BJ (cell line): ENCODE data around the gene DBF4B. TPM values are rescaled to one million over a fixed set of nuclear protein-coding genes. Genes with fewer than 3 reads are reported as not detected.

Source experiments
- CTCF ChIA-PET: fragments of 350-600 bp; formaldehyde crosslinking; extraction: SDS; loops from one replicate; lab custom pipeline; 2021; ENCODE audit warnings: antibody characterized with exemption, inconsistent platforms; lab: Yijun Ruan, JAX
- POLR2A ChIA-PET: fragments of 300-600 bp; sonication (Branson Sonifier 250); formaldehyde crosslinking; extraction: SDS; loops from one replicate; lab custom pipeline; 2021; ENCODE audit warnings: antibody characterized with exemption; lab: Charles Lee
- DNase-seq: peaks from one replicate; pipeline ENCODE4 v3.0.0-alpha.2; 2011; ENCODE audit warnings: low read depth
- H3K27me3 ChIP-seq: 2 replicates; pipeline ENCODE4 v1.6.0; 2011; ENCODE audit warnings: low read length; ENCODE audit not compliant: control insufficient read depth, insufficient read depth
- H3K36me3 ChIP-seq: 2 replicates; pipeline ENCODE4 v1.5.1; 2011; ENCODE audit warnings: low read length; ENCODE audit not compliant: control insufficient read depth, insufficient read depth
- H3K4me3 ChIP-seq: 2 replicates; pipeline ENCODE4 v1.5.1; 2011; ENCODE audit warnings: low read depth, mild to moderate bottlenecking, control low read depth, low read length
- CTCF ChIP-seq: IDR thresholded peaks from 2 replicates; pipeline ENCODE4 v1.5.1; 2011; ENCODE audit warnings: low read depth, mild to moderate bottlenecking, control low read depth, inconsistent platforms, low read length, moderate library complexity; ENCODE audit not compliant: insufficient read depth
- polyA plus RNA-seq: library from polyadenylated mRNA; depleted of rRNA; stranded (reverse); fragments of >200 nt; gene quantifications from 2 replicates; pipeline ENCODE4 v1.2.3, GENCODE V29; 2011

Gene DBF4B
- polyA plus RNA-seq, 1 experiment = 9.9 TPM

- POLR2A ChIA-PET = no interaction called here
- TF ChIP-seq CTCF = no peak
- Histone ChIP-seq H3K36me3 (peaks cover 1% of the 10 kb centered on the region; the same call in 1 of the 2 replicates), H3K4me3 (no peak overlapping the region), H3K27me3 (no peaks in the 10 kb centered on the region)
- DNase-seq = no peak
- CTCF ChIA-PET = interaction anchor here (0.6 to 2.0 kb wide), 5 partner anchors 15 to 199 kb away, joined by 3 to 8 read pairs (median 4); no protein-coding TSS in a partner anchor
Measured at GRCh38 chr17:44747566-44747965, 39.1 kb downstream of the DBF4B start.

DNA sequence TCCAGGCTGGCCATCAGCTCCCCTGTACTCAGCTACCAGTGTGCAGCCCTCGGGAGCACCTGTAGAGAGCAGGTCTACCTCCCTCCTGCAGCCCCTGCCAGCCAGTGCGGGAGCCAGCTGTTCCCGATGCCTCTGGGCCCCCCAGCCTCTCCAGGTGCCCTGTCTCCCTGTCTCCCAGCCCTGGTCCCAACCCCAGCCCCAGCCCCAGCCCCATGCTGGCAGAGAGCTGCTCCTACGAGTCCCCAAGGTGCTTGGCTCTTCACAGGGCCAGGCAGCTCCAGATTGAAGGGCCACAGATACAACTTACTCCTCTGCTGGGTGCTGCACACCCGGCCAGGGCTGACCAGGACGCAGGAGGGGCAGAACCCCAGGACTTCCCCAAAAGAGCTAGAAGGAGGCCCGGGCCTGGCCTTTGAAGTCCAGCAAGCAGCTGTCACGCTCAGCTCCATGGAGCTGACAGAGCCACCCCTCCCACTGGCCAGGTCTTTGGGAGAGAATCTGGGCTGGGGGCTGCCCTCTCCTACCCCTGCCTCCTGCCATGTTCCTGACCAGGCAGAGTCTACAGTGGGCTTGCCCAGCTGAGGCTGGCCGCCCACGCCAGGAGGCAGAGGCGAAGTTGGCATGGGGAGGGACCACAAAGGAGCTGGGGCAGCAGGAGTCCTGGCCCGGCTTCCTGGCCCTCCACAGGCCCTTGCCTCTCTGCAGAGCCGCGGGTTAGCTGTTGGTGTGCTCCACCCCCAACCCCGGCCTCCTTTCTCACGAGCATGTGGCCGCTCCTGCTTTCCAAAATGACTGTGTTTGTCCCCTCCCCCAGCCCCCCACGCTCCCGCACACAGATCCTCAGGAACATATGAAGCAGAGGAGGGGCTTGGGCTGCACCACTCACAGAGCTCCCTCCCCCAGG, 40.9 kb downstream of the DBF4B start:
- POLR2A ChIA-PET = interaction anchor here (0.6 kb wide), 1 partner anchor 10 kb away, joined by 3 read pairs; no protein-coding TSS in a partner anchor
- Histone ChIP-seq H3K36me3 (peaks cover 1% of the 10 kb centered on the region; the same call in 1 of the 2 replicates), H3K27me3 (no peaks in the 10 kb centered on the region), H3K4me3 (no peak overlapping the region)
- DNase-seq = no peak
- no peak for TF ChIP-seq CTCF
- CTCF ChIA-PET = interaction anchor here (0.8 to 1.6 kb wide), 3 partner anchors 22 to 29 kb away, joined by 3 read pairs; no protein-coding TSS in a partner anchor

DNA sequence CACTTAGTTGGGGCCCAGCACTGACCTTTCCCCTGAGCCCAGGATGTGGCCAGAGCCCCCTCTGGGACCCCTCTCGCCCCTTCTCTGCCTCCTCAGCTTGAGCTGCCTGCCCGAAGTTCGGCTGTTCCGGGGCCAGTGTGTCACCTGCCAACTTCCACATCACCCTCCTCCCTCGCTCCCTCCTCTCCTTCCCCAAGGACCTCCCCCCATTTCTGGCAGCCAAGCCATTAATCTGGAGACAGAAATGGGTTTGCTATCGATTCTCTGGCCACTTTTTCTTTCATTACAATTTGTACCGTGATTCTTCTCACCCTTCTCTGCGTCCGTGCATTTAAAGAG, 41.5 kb downstream of the DBF4B start:
- POLR2A ChIA-PET = interaction anchor here (0.6 kb wide), 1 partner anchor 9 kb away, joined by 3 read pairs; no protein-coding TSS in a partner anchor
- Histone ChIP-seq H3K27me3 (no peaks in the 10 kb centered on the region), H3K4me3 (no peak overlapping the region), H3K36me3 (peaks cover 1% of the 10 kb centered on the region; the same call in 1 of the 2 replicates)
- CTCF ChIA-PET = interaction anchor here (0.8 to 1.0 kb wide), 2 partner anchors 21 to 24 kb away, joined by 3 read pairs; no protein-coding TSS in a partner anchor
- TF ChIP-seq CTCF = no peak
- no peak for DNase-seq

DNA sequence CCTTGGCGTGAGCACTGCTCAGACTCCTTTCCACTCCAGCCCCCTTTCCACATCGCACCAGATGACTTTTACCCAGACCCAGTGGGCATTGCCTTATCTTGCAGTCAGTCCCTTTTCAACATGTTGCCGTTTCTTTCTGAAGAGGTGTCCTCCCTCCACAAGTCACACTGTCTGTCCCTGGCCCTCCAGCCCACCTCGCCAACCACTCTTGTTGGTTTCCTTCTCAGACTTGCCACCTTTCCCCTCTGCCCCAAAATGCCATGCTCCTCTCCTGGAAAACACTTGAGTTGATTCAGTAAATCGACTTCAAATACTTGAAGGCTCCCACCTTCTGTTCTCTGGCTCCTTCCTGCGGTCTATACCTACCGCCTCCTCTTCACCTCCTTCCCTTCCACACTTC, 42.9 kb downstream of the DBF4B start:
- CTCF ChIA-PET = interaction anchor here (3.5 kb wide), 1 partner anchor 24 kb away, joined by 13 read pairs; no protein-coding TSS in a partner anchor
- Histone ChIP-seq H3K4me3 (no peak overlapping the region), H3K27me3 (no peaks in the 10 kb centered on the region), H3K36me3 (peaks cover 1% of the 10 kb centered on the region; the same call in 1 of the 2 replicates)
- TF ChIP-seq CTCF = no peak
- POLR2A ChIA-PET = no interaction called here
- DNase-seq = no peak

DNA sequence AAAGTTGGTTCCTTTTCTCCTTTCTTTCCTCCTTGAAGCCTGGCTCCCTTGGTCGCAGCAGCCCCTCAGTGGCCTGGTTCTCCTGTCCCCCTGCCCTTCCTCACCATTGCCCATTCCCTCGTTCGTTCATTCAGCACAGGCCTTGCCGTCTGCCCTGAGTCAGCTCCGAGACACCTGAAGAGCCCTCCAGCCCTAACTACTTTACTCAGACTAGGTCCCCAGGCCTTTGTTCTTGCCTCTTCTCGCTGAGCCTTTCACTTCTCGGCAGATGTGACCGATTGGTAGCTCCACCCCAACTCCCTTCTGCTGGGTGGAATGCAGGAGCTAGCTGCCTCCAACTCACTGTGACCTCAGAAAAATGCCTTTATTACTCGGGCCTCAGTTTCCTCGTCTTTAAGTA, 43.3 kb downstream of the DBF4B start:
- no peak for DNase-seq
- H3K36me3 ChIP-seq = peaks cover 1% of the 10 kb centered on the region; the same call in 1 of the 2 replicates
- no peak for TF ChIP-seq CTCF
- no peaks in the 10 kb centered on the region for H3K27me3 ChIP-seq
- CTCF ChIA-PET = interaction anchor here (1.5 to 3.5 kb wide), 3 partner anchors 13 to 23 kb away, joined by 3 to 13 read pairs (median 4); no protein-coding TSS in a partner anchor
- no peak overlapping the region for H3K4me3 ChIP-seq
- POLR2A ChIA-PET = no interaction called here
